Measurements from ENCODE around the gene KAT5.
"Not testable (repeated sequence)": the region's sequence is repeated elsewhere in the genome, so short reads cannot be mapped to it uniquely, and the experiment has no call there.

Gene KAT5

DNA sequence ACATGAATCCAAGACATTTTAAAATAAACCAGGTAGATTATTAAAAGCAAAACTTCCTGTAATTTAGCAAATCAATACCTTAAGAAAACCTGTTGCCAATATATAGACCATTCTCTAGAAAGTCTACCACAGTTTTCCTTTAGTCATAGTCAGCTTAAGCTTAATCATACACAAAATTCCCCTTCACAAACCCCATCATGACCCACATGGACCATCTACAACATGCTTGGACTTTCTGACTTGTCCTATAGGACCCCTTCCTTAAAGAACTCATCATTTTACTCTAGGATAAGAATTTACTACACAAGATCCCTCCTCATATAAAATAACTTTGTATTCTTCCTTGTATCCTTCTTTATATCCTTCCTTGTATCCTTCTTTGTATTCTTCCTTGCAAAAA lies 24.8 kb downstream of the KAT5 start:
- DNase-seq: no peak
- in situ Hi-C loops (cut with MboI; ENCODE audit: low pct_unique_long_range_greater_than_20kb, low sequenced_read_pairs): no loop called here

DNA sequence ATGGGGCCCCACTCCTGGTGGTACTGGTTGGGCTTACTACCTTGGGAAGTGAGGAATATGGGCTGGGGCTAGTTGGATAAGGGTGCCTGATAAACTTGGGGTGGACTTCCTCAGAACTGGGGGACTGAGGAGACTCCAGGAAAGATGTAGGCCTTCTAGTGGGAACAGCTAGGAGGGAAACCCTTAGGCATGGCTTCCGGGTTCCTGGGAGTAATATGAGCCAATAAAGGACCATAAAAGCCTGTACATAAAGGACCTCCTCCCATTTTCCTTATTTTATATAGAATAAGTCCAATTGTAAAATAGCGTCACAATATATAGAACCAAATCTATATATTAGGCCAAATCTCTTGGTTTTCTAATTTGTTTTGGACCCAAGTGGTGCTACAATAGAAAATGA lies 27.0 kb downstream of the KAT5 start:
- in situ Hi-C loops (cut with MboI; ENCODE audit: low pct_unique_long_range_greater_than_20kb, low sequenced_read_pairs): no loop called here
- DNase-seq: no peak

DNA sequence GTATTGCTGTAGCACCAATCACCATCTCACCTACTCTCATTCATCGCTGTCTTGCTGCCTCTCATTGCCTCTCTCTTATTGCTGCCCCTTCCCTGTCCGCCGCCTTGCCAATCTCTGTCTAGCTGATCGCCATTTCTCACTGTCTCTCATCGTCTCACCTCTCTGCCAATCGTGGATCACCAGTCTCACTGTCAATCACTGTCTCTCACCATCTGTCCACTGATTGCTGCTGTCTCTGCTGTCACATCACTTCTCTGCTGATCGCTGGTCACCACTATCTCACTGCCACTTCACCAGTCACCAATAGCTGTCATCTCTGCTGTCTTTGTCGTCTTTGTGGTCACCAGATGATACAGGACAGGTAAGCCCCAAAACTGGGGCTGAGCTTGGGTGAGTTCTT lies 29.1 kb downstream of the KAT5 start:
- no peak for DNase-seq
- in situ Hi-C loops (cut with MboI; ENCODE audit: low pct_unique_long_range_greater_than_20kb, low sequenced_read_pairs): no loop called here

DNA sequence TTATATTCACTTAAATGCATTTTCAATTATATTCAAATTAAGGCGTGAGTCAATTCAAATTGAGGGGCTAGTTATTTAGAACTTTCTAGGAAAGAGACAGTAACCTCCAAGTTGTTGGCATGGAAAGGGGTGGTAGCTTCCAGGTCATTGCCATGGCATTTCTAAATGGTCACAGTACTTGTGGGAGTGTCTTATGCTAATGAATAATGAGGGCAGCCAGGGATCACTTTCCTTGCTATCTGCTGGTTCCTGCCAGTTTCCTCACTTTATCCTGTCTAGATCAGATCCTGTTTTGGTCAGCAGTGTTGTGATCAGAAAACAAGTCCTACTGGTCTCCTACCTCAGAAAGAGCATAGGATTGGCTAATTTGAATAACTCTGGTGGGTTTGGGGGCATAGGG lies 30.3 kb downstream of the KAT5 start:
- in situ Hi-C loops (cut with MboI; ENCODE audit: low pct_unique_long_range_greater_than_20kb, low sequenced_read_pairs): no loop called here
- DNase-seq: no peak

DNA sequence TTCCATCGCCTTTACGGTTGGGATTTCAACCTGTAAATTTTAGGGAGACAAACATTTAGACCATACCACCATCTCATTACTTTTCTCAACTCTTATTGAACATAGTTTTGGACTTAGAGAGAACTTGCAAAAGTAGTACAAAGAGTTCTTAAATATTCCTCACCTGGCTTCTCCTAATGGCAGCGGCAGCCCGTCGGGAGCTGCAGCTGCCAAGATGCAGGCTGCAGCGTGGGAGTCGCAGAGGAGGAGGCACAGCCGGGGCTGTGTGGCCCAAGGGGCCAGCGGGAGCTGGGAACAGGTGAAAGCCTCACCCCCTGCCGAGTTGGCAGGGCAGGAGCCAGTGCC lies 31.6 kb downstream of the KAT5 start:
- no peak for DNase-seq
- in situ Hi-C loops (cut with MboI; ENCODE audit: low pct_unique_long_range_greater_than_20kb, low sequenced_read_pairs): no loop called here

DNA sequence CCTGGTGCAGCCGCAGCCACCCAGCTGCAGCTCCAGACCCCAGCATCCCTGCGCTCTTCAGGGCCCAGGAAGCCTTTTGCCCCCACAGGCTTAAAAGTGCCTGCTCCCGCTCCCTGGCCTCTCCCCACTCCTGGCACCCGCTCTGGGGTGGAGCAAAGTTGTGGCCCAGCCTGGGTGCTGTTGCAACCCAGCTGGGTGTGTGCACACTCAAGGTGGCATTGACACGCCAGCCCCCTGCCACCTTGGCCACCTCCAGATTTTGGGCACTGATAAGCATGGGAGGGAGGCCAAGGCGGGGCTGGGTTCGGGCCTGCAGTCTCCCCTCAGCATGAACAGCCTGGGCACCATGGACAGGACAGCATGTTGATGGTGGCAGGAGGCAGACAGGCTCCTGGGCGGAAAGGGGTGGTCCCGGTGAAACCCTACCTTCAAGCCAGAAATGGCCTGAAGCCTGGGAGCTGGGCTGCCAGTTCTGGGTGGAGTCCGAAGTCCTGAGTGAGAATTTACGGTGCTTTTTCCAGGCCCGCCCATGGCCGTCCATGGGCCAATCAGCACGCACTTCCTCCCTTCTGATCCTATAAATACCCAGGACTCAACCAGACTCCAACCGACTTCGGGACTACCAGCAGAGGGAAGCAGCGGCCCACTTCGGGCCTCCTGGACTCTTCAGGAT lies 32.1 kb downstream of the KAT5 start:
- DNase-seq: peak; percentile 55
- in situ Hi-C loops (cut with MboI; ENCODE audit: low pct_unique_long_range_greater_than_20kb, low sequenced_read_pairs): no loop called here

DNA sequence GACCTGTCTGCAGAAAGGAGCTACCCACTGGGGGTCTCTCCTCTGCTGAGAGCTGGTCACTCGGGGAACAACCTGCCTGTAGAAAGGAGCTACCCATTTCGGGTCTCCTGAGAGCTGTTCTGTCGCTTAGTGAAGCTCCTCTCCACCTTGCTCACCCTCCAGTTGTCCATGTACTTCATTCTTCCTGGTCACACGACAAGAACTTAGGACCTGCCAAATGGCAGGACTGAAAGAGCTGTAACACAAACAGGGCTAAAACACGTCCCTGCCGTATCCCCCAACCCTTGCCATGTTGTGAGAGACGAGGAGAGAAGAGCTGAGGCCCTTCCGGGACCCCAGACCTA lies 32.6 kb downstream of the KAT5 start:
- no peak for DNase-seq
- in situ Hi-C loops (cut with MboI; ENCODE audit: low pct_unique_long_range_greater_than_20kb, low sequenced_read_pairs): no loop called here

DNA sequence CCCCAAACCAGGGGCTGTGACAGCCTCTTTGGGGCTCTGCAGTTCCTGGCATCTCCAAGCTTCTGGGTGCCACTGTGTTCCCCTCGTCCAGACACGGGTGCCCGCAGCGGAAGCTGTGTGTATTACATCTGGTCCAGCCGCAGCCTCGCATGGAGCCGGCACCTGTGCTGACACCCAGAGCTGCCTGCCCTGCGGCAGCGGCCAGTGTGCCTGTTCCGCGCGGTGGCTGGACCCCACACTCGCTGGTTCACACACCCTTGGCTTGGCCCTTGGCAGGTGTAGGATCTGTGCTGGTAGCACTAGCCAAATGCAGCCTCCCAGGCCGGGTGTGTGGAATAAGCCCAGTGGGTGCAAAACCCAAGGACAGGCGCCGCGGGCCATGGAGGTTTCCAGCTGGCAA lies 33.0 kb downstream of the KAT5 start:
- in situ Hi-C loops (cut with MboI; ENCODE audit: low pct_unique_long_range_greater_than_20kb, low sequenced_read_pairs): no loop called here
- no peak for DNase-seq

DNA sequence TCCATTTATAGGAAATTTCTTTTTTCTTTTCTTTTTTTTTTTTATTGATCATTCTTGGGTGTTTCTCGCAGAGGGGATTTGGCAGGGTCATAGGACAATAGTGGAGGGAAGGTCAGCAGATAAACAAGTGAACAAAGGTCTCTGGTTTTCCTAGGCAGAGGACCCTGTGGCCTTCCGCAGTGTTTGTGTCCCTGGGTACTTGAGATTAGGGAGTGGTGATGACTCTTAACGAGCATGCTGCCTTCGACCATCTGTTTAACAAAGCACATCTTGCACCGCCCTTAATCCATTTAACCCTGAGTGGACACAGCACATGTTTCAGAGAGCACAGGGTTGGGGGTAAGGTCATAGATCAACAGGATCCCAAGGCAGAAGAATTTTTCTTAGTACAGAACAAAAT lies 50.1 kb downstream of the KAT5 start:
- in situ Hi-C loops (cut with MboI; ENCODE audit: low pct_unique_long_range_greater_than_20kb, low sequenced_read_pairs); DNase-seq: not testable (repeated sequence)

DNA sequence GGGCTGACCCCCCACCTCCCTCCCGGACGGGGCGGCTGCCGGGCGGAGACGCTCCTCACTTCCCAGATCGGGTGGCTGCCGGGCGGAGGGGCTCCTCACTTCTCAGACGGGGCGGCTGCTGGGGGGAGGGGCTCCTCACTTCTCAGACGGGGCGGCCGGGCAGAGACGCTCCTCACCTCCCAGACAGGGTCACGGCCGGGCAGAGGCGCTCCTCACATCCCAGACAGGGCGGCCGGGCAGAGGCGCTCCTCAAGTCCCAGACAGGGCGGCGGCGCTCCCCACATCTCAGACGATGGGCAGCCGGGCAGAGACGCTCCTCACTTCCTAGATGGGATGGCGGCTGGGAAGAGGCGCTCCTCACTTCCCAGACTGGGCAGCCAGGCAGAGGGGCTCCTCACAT lies 50.8 kb downstream of the KAT5 start:
- DNase-seq; in situ Hi-C loops (cut with MboI; ENCODE audit: low pct_unique_long_range_greater_than_20kb, low sequenced_read_pairs): not testable (repeated sequence)

DNA sequence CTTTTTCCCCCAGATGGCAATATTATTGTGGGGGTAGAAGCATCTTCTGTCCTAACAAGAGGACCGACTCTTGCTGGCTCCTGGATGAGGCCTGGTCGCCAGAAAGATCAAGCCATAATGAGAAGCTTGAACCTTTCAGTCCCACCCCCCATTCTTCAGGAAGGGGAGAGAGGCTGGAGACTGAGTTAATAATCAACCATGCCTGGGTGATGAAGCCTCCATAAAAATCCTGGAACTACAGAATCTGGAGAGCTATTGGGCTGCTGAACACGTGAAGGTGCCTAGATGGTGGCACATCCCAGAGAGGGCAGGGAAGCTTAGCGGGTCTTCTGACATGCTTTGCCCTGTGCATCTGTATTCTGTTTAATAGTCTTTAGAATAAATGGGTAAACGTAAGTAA lies 52.4 kb downstream of the KAT5 start:
- DNase-seq: no peak
- in situ Hi-C loops (cut with MboI; ENCODE audit: low pct_unique_long_range_greater_than_20kb, low sequenced_read_pairs): no loop called here

DNA sequence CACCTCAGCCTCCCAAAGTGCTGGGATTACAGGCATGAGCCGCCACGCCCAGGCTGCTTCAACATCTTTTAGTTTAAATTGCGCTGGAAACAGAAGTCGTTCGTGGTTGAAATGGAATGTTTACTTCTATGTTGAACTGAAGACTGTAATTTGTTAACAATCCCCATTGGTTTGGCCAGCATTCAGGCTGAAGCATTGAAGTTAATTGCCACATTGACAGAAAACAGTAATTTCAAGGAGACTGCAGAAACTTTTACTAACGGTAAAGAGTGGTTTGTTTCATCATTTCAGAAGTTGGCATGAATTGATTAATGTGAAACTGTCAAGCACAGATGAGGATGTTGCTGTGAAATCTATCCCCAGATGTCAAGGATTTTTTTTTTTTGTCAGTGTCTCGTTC lies 54.5 kb downstream of the KAT5 start:
- in situ Hi-C loops (cut with MboI; ENCODE audit: low pct_unique_long_range_greater_than_20kb, low sequenced_read_pairs): no loop called here
- DNase-seq: peak; percentile 27

DNA sequence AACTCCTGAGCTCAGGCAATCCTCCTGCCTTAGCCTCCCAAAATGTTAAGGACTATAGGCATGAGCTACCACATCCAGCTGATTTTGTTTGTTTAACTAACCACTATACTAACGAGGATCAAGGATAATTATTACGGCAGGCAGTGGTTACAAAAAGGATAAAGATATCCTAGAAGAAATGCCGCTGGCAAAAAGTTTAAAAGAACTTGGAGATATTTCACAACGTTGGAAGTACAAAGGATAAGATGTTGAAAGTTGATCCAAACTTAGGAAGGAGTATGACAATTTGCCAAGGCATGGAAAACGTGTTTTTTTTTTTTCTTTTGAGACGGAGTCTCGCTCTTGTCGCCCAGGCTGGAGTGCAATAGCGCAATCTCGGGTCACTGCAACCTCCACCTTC lies 55.4 kb downstream of the KAT5 start:
- DNase-seq: no peak
- in situ Hi-C loops (cut with MboI; ENCODE audit: low pct_unique_long_range_greater_than_20kb, low sequenced_read_pairs): no loop called here

DNA sequence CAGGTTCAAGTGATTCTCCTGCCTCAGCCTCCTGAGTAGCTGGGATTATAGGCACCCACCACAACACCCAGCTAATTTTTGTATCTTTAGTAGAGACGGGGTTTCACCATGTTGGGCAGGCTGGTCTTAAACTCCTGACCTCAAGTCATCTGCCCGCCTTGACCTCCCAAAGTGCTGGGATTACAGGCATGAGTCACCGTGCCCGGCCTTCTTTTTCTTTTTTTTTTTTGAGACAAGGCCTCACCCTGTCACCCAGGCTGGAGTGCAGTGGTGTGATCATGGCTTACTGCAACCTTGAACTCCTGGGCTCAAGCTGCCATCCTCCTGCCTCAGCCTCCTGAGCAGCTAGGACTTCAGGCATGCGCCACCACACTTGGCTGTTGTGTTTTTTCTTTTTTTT lies 55.8 kb downstream of the KAT5 start:
- DNase-seq; in situ Hi-C loops (cut with MboI; ENCODE audit: low pct_unique_long_range_greater_than_20kb, low sequenced_read_pairs): not testable (repeated sequence)
